ENCODE data around the gene GALNT7.

The GALNT7 gene

DNA sequence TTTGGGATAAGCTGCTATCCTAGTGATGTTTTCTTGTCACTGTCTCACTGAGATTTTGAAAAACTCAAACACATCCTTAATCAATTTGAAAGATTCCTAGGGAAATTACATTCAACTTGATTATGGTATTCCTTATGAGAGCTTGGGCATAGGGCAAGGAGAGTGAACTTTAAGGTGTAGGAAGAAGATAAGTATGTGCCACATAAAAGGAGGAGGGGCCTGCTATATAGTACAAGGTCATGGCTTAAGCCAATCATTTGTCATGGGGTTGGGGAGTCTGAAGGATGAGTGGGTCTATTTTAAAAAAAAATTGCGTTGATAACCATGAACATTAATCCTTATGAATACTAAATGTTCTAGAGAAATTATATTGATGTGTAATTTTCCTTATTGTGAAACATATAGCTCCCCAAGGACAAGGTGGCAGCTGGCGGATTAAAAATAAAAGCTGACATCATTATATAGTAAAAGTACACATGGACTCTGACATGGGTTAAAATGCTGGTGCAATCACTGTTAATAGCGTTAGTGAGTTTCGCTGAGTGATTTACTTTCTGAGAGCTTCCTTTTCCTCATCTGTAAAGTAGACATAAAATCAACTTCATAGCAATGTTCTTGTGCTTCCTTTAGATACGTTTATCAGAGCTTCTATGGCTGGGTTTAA, 17.4 kb downstream of the GALNT7 start:
- TF ChIP-seq, protein P1, sequence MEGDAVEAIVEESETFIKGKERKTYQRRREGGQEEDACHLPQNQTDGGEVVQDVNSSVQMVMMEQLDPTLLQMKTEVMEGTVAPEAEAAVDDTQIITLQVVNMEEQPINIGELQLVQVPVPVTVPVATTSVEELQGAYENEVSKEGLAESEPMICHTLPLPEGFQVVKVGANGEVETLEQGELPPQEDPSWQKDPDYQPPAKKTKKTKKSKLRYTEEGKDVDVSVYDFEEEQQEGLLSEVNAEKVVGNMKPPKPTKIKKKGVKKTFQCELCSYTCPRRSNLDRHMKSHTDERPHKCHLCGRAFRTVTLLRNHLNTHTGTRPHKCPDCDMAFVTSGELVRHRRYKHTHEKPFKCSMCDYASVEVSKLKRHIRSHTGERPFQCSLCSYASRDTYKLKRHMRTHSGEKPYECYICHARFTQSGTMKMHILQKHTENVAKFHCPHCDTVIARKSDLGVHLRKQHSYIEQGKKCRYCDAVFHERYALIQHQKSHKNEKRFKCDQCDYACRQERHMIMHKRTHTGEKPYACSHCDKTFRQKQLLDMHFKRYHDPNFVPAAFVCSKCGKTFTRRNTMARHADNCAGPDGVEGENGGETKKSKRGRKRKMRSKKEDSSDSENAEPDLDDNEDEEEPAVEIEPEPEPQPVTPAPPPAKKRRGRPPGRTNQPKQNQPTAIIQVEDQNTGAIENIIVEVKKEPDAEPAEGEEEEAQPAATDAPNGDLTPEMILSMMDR (IDR thresholded peaks at IDR 0.05; ENCODE audit: insufficient read depth, missing control alignments), result no peak
- peak; percentile 74 for FAIRE-seq
- DNase-seq (ENCODE audit: insufficient read length, low spot score), result no peak

DNA sequence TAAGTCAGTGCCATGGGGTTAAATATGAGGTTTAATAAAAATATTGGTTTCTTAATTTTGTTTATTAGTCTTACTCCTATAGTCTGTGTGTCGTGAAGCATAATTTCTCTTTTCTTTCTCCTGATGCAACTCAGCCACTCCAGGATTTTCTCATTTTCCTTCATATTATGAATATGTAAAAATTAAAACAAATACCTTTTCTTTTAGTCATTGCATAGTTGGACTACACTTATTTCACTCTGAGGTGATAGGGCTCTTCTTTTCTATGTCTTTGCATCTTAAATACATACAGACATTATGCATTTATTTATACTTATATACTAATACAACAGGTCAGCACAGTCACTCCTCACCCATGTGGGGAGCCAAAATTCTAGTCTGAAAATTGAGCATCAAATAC, 19.1 kb downstream of the GALNT7 start:
- DNase-seq (ENCODE audit: insufficient read length, low spot score) (no peak), FAIRE-seq (no peak)
- TF ChIP-seq, protein P1 (IDR thresholded peaks at IDR 0.05; ENCODE audit: insufficient read depth, missing control alignments), result no peak

DNA sequence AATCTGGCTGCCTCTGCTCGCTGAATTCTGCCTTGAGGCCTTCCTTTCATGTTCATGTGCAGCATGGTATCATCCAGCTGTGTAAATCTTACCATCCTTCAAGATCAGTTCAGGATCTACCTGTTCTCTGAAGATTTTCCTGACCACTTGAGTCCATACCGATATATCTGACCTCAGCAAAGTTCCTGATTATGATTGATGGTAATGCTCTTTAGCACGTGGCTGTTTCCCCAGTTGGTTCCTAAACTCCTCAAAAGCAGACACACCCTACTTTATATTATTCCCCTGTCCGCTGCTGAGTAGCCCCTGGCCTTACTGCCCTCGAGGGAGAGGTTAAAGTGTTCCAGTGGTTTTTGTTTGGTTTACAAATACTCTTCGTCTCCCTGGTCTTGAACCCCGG, 20.0 kb downstream of the GALNT7 start:
- TF ChIP-seq, protein P1 (IDR thresholded peaks at IDR 0.05; ENCODE audit: insufficient read depth, missing control alignments), result no peak
- FAIRE-seq (no peak), DNase-seq (ENCODE audit: insufficient read length, low spot score) (no peak)

DNA sequence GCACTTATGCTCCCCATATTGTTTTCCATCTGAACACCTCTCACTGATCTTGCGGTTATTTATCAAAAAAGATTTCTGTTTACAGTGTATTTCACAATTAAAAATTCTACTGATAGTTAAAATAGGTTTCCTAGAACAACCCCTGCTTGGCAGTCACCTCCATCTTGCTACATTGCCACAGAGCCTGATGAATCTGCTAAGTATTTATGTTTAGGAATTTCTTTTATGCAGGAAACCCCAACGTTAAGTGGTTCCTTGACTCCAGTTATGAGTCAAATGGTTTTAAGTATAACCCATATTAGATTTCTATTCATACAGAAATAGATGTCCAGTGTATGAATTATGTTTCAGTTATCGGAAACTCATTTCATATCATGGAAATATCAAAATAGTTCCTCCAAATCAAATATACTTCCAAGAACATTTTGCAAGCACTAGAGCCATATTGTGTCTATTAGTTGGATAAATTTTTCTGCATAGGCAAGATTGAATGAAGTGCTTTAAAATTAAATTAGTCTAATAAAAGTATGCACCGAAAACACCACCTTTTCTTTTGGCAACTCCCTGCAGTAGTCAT, 20.6 kb downstream of the GALNT7 start:
- DNase-seq (ENCODE audit: insufficient read length, low spot score) (no peak), FAIRE-seq (peak; percentile 76)
- TF ChIP-seq, protein P1 (IDR thresholded peaks at IDR 0.05; ENCODE audit: insufficient read depth, missing control alignments), result no peak

DNA sequence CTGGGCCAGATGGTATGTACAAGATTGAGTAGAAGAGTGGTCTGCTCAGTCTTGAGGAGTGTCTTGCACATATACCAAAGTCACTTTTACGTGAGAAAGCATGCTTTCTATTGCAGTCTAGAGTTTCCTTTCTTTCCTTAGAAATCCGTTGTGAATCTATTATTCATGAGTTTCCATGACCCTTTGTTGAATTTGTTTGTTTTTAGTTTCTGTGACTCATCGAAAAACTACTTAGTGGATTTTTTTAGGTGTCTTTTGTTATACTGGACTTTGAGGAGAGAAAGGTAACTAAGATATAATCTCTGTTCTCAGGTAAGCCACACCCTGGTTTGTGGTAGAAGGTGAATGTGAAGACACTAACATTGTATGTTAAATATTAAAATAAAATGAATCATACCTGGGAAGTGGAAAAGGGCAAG, 23.0 kb downstream of the GALNT7 start:
- DNase-seq (ENCODE audit: insufficient read length, low spot score) (no peak), FAIRE-seq (no peak)
- TF ChIP-seq, protein P1 (IDR thresholded peaks at IDR 0.05; ENCODE audit: insufficient read depth, missing control alignments), result no peak

DNA sequence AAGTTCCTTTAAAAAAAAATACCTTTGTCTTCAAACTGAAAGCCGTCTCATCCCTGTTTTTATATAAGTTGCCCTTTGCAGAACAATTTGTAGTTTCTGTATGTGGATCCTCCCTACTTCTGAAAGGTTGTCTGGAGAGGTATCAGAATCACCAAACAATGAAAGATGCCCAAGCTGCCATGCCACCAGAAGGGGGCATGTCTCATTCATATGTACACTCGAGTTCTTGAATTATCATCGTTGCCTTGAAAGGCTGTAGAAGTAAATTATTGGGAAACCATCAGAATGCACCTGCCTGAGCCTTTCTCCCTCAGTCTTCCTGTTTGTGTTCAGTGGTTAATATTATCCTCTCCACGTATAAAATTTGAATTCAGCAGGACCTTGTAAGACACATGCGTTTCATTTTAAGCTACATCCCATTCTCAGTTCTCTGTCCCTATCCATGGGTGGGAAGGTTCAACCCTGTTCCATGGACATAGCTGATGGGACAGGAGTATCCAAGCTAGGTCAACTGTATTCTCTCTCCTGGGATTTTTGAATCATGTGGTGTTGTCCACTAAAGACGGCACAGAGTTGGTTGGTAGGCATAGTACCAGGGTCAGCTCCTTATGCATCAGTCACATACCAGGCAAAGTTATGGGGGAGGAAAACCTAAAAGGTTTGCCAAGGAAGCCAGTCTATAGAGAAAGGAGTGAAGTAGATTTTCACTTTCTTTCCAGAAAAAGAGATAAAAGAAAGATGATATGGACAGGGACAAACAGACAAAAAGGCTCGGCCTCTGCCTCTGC, 24.0 kb downstream of the GALNT7 start:
- no peak for FAIRE-seq
- TF ChIP-seq, protein P1 (IDR thresholded peaks at IDR 0.05; ENCODE audit: insufficient read depth, missing control alignments), result peak; percentile 5

More for the DNA sequence above, 24.0 kb downstream of the GALNT7 start:
- DNase-seq (ENCODE audit: insufficient read length, low spot score), result no peak
